Measurements from ENCODE around the gene CASP9. TPM values are rescaled to one million over a fixed set of nuclear protein-coding genes. Genes with fewer than 3 reads are reported as not detected.

CASP9 gene
- total and polyA plus RNA-seq, 2 of the 13 experiments (the other 11 are each of a cell fraction or from before 2014, with no cell fraction given) = 8.5 to 11.5 TPM

DNA sequence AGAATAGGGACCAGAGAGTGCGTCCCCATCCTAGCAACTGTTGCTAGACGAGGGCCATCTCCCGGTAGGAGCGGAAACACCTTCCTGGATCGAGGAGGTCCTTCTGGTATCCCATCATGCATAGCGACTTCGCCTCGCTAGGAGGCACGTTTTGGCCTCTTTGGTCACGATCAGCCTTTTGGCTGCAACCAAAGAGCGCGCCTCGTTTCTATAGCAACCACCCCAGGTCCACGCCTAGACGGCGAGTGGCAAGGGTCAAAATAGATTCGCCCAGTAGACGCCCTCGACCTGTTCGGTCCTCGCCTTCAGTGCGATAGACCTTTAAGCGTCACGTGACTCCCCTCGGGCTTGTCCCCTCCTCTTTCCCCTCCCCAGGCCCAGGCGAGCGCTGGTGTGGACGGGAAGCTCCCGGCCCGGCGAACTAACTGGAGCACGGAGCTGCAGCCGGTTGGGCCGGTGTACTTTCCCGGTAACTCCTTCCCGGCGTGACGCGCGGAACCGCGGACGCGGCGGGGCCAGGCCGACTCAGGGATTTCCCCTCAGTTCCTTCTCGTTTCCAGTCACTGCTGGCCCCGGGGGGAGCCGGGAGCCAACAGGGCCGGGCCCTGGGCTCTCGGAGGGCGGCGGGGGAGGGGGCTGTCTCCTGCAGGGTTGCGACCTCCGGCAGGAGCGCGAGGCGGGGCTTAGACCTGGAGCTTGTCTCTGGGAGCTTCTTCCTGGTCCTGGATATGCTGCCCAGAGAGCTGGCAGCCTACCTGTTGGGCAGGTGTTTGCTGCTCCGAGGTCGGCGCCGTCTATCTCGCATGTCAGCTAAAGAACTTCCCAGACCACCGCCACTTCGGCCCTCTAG lies 2.7 kb upstream of the CASP9 start, which contains the start of gene DNAJC16 (continued):
- peak; percentile 79 for TF ChIP-seq HNF1B (CRISPR knock-in tag; IDR thresholded peaks at IDR 0.05)
- no peak for TF ChIP-seq MATR3 (CRISPR knock-in tag; IDR thresholded peaks at IDR 0.05)
- TF ChIP-seq, protein P1, sequence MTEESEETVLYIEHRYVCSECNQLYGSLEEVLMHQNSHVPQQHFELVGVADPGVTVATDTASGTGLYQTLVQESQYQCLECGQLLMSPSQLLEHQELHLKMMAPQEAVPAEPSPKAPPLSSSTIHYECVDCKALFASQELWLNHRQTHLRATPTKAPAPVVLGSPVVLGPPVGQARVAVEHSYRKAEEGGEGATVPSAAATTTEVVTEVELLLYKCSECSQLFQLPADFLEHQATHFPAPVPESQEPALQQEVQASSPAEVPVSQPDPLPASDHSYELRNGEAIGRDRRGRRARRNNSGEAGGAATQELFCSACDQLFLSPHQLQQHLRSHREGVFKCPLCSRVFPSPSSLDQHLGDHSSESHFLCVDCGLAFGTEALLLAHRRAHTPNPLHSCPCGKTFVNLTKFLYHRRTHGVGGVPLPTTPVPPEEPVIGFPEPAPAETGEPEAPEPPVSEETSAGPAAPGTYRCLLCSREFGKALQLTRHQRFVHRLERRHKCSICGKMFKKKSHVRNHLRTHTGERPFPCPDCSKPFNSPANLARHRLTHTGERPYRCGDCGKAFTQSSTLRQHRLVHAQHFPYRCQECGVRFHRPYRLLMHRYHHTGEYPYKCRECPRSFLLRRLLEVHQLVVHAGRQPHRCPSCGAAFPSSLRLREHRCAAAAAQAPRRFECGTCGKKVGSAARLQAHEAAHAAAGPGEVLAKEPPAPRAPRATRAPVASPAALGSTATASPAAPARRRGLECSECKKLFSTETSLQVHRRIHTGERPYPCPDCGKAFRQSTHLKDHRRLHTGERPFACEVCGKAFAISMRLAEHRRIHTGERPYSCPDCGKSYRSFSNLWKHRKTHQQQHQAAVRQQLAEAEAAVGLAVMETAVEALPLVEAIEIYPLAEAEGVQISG (CRISPR knock-in tag; IDR thresholded peaks at IDR 0.05) = peak; percentile 99
- TF ChIP-seq ZNF251 (CRISPR knock-in tag; IDR thresholded peaks at IDR 0.05) = no peak
- TF ChIP-seq MXD3 (CRISPR knock-in tag; IDR thresholded peaks at IDR 0.05) = 0 out of 2 replicates have a peak, but pooled peaks have one; percentile 53
- peak; percentile 8; the same call in 1 of the 2 replicates for TF ChIP-seq SOX13 (IDR thresholded peaks at IDR 0.05)
- no peak; a peak in 1 of 4 replicates for TF ChIP-seq SOX13 (CRISPR knock-in tag; conservative IDR thresholded peaks at IDR 0.05 in 1 of 2, IDR thresholded peaks at IDR 0.05 in 1 of 2)
- peak; percentile 91 for TF ChIP-seq IKZF5 (CRISPR knock-in tag; IDR thresholded peaks at IDR 0.05)
- TF ChIP-seq MLXIP (CRISPR knock-in tag; IDR thresholded peaks at IDR 0.05; ENCODE audit: borderline replicate concordance) = no peak
- no peak for TF ChIP-seq EP300 (IDR thresholded peaks at IDR 0.05; ENCODE audit: low read depth in 2 of 2, low read length in 2 of 2)
- peak; percentile 35; the same call in 1 of the 2 replicates for TF ChIP-seq EP300 (CRISPR knock-in tag; IDR thresholded peaks at IDR 0.05; ENCODE audit: borderline replicate concordance)
- TF ChIP-seq SALL1 (CRISPR knock-in tag; IDR thresholded peaks at IDR 0.05) = peak; percentile 86
- peak; percentile 64; the same call in 1 of the 2 replicates for TF ChIP-seq ZNF335 (CRISPR knock-in tag; IDR thresholded peaks at IDR 0.05)
- TF ChIP-seq ZNF143 (CRISPR knock-in tag; IDR thresholded peaks at IDR 0.05) = peak; percentile 93
- TF ChIP-seq ZBTB25 (CRISPR knock-in tag; IDR thresholded peaks at IDR 0.05) = peak; percentile 98
- TF ChIP-seq ELF3 (CRISPR knock-in tag; IDR thresholded peaks at IDR 0.05) = peak; percentile 84

Measured in HepG2 (cell line).